PC-3 (cell line): ENCODE measurements around the gene TEX9.

ENCODE experiments used
- CTCF ChIP-seq: fragments of 300-600 bp; sonication (generic); conservative IDR thresholded peaks from 2 replicates; pipeline ENCODE4 v1.5.1; 2017; ENCODE audit warnings: antibody characterized with exemption, low read depth, mild to moderate bottlenecking, low read length
- EZH2 ChIP-seq: fragments of 300-600 bp; sonication (generic); IDR thresholded peaks from one replicate; pipeline ENCODE4 v1.6.1; 2017; ENCODE audit warnings: antibody characterized with exemption, mild to moderate bottlenecking, low read length; ENCODE audit not compliant: unreplicated experiment
- EZH2phosphoT487 ChIP-seq: fragments of 300-600 bp; sonication (generic); IDR thresholded peaks from 2 replicates; pipeline ENCODE4 v1.6.1; 2018; ENCODE audit warnings: mild to moderate bottlenecking, antibody characterized with exemption, low read length, borderline replicate concordance

GRCh38 chr15:56411122-56411749 is 46.0 kb downstream of the TEX9 start:
- TF ChIP-seq CTCF (no peak), EZH2 (no peak), EZH2phosphoT487 (no peak)
